Fibroblast of lung (primary cell): ENCODE data around the gene SUMO2. TPM values are rescaled to one million over a fixed set of nuclear protein-coding genes. Genes with fewer than 3 reads are reported as not detected.
"Not testable (repeated sequence)": the region's sequence is repeated elsewhere in the genome, so short reads cannot be mapped to it uniquely, and the experiment has no call there.

ENCODE experiments used
- DNase-seq, 2 donors: peaks; one replicate each; pipeline versions ENCODE4 v3.0.0 to v3.0.0-alpha.2; 2010; ENCODE audit warnings: low read depth in 2 of 2
- H2AFZ ChIP-seq: 2 replicates; pipeline ENCODE4 v1.5.1; 2012; ENCODE audit warnings: low read length, control low read depth, inconsistent platforms
- H3K27ac ChIP-seq: 2 replicates; pipeline ENCODE4 v1.5.1; 2011; ENCODE audit warnings: low read length, control low read depth; ENCODE audit not compliant: insufficient read depth
- H3K27me3 ChIP-seq: 2 replicates; pipeline ENCODE4 v1.5.1; 2011; ENCODE audit warnings: mild to moderate bottlenecking, low read length; ENCODE audit not compliant: control insufficient read depth, insufficient read depth
- H3K36me3 ChIP-seq: 2 replicates; pipeline ENCODE4 v1.5.1; 2011; ENCODE audit warnings: low read length; ENCODE audit not compliant: control insufficient read depth, insufficient read depth
- H3K4me1 ChIP-seq: 2 replicates; pipeline ENCODE4 v1.5.1; 2011; ENCODE audit warnings: low read length; ENCODE audit not compliant: control insufficient read depth, insufficient read depth; ENCODE audit errors: extremely low read depth
- H3K4me2 ChIP-seq: 2 replicates; pipeline ENCODE4 v1.5.1; 2011; ENCODE audit warnings: low read length, control low read depth; ENCODE audit not compliant: insufficient read depth; ENCODE audit errors: extremely low read depth
- H3K4me3 ChIP-seq, 4 experiments: fragments of 200-600 bp in 1 of 4; sonication (generic) in 1 of 4; replicated peaks in 1 of 4; 2 replicates each; pipeline ENCODE4 v1.5.1; 2011 to 2016; ENCODE audit warnings: low read length in 4 of 4, low read depth in 3 of 4, mild to moderate bottlenecking in 3 of 4, control low read depth in 2 of 4, inconsistent platforms in 1 of 4, mixed read lengths in 1 of 4; ENCODE audit not compliant: insufficient read depth in 1 of 4; ENCODE audit errors: control extremely low read depth in 1 of 4
- H3K79me2 ChIP-seq: 2 replicates; pipeline ENCODE4 v1.5.1; 2012; ENCODE audit warnings: mild to moderate bottlenecking, low read length, inconsistent platforms; ENCODE audit not compliant: control insufficient read depth, insufficient read depth
- H3K9ac ChIP-seq: 2 replicates; pipeline ENCODE4 v1.5.1; 2011; ENCODE audit warnings: mild to moderate bottlenecking, low read length, control low read depth; ENCODE audit not compliant: insufficient read depth
- H3K9me3 ChIP-seq: 2 replicates; pipeline ENCODE4 v1.5.1; 2012; ENCODE audit warnings: low read depth, low read length; ENCODE audit not compliant: control insufficient read depth, insufficient read depth
- H4K20me1 ChIP-seq: 2 replicates; pipeline ENCODE4 v1.5.1; 2011; ENCODE audit warnings: low read length; ENCODE audit not compliant: control insufficient read depth, insufficient read depth; ENCODE audit errors: extremely low read depth
- CTCF ChIP-seq, 2 donors: IDR thresholded peaks in 1 of 2; conservative IDR thresholded peaks in 1 of 2; 1 replicate in 1 of 2; 2 replicates in 1 of 2; pipeline ENCODE4 v1.5.1; 2011 to 2012; ENCODE audit warnings: low read length in 2 of 2, control low read depth in 1 of 2, inconsistent platforms in 1 of 2, low read depth in 1 of 2, mild to moderate bottlenecking in 1 of 2
- EZH2 ChIP-seq: IDR thresholded peaks from 2 replicates; pipeline ENCODE4 v1.5.1; 2012; ENCODE audit warnings: low read length, control low read depth, mild to moderate bottlenecking; ENCODE audit errors: missing control alignments
- polyA plus RNA-seq, 2 donors: library from polyadenylated mRNA; depleted of rRNA in 1 of 2; stranded (reverse) in 1 of 2; unstranded in 1 of 2; fragments of >200 nt; gene quantifications; 2 replicates each; pipeline ENCODE4 v1.2.1, GENCODE V29; 2011 to 2012; ENCODE audit warnings: missing spikeins in 1 of 2
- total RNA-seq: library from RNA; depleted of rRNA; stranded (reverse); fragments of >200 nt; gene quantifications from 2 replicates; pipeline ENCODE4 v1.2.1, GENCODE V29; 2014

SUMO2 gene
- total and polyA plus RNA-seq, 2 donors (not counting 1 experiment from before 2014, with no cell fraction given), result 122 to 191 TPM

- no peak overlapping the region for H3K27ac ChIP-seq
- no peak overlapping the region for H3K4me3 ChIP-seq
- H4K20me1 ChIP-seq, result no peaks in the 10 kb centered on the region
- H3K9me3 ChIP-seq, result no peaks in the 10 kb centered on the region
- H3K36me3 ChIP-seq, result peaks cover 6% of the 10 kb centered on the region
- H3K79me2 ChIP-seq, result no peaks in the 10 kb centered on the region
- H3K4me2 ChIP-seq, result no peak overlapping the region
- DNase-seq, result no peak
- H3K4me1 ChIP-seq, result no peaks in the 10 kb centered on the region
- TF ChIP-seq CTCF (conservative IDR thresholded peaks at IDR 0.05 in 1 of 2, IDR thresholded peaks at IDR 0.05 in 1 of 2; ENCODE audit: low read depth in 1 of 2, low read length in 2 of 2) (no peak), EZH2 (no peak)
- H3K27me3 ChIP-seq, result no peaks in the 10 kb centered on the region
- no peak overlapping the region for H2AFZ ChIP-seq
- H3K9ac ChIP-seq, result no peak overlapping the region
These were observed 19.7 kb downstream of the SUMO2 start for GRCh38 chr17:75163074-75163473.

GRCh38 chr17:75160211-75160610, 22.5 kb downstream of the SUMO2 start:
- Histone ChIP-seq H4K20me1 (no peaks in the 10 kb centered on the region), H3K79me2 (no peaks in the 10 kb centered on the region), H3K27me3 (no peaks in the 10 kb centered on the region), H3K9me3 (no peaks in the 10 kb centered on the region), H3K9ac (no peak overlapping the region), H3K36me3 (no peaks in the 10 kb centered on the region), H3K4me3 (no peak overlapping the region), H3K27ac (no peak overlapping the region), H3K4me1 (no peaks in the 10 kb centered on the region), H2AFZ (no peak overlapping the region), H3K4me2 (no peak overlapping the region)
- no peak for TF ChIP-seq EZH2
- no peak for TF ChIP-seq CTCF (conservative IDR thresholded peaks at IDR 0.05 in 1 of 2, IDR thresholded peaks at IDR 0.05 in 1 of 2; ENCODE audit: low read depth in 1 of 2, low read length in 2 of 2)
- no peak for DNase-seq

- TF ChIP-seq CTCF (conservative IDR thresholded peaks at IDR 0.05 in 1 of 2, IDR thresholded peaks at IDR 0.05 in 1 of 2; ENCODE audit: low read depth in 1 of 2, low read length in 2 of 2) (no peak), EZH2 (no peak)
- Histone ChIP-seq H3K4me2 (no peak overlapping the region), H3K9me3 (no peaks in the 10 kb centered on the region), H3K27ac (peak overlapping the region; percentile 1), H4K20me1 (no peaks in the 10 kb centered on the region), H3K4me3 (no peak overlapping the region), H3K4me1 (no peaks in the 10 kb centered on the region), H2AFZ (no peak overlapping the region), H3K79me2 (no peaks in the 10 kb centered on the region), H3K36me3 (no peaks in the 10 kb centered on the region), H3K9ac (no peak overlapping the region), H3K27me3 (no peaks in the 10 kb centered on the region)
- DNase-seq, result peak; percentile 38 to 78
These were observed 23.3 kb downstream of the SUMO2 start for GRCh38 chr17:75159196-75160031.

- H4K20me1 ChIP-seq, H3K79me2 ChIP-seq, H3K4me1 ChIP-seq, H3K27me3 ChIP-seq, H2AFZ ChIP-seq, H3K36me3 ChIP-seq, H3K4me2 ChIP-seq, H3K27ac ChIP-seq, H3K4me3 ChIP-seq, H3K9ac ChIP-seq, H3K9me3 ChIP-seq: not testable (repeated sequence)
- DNase-seq, result peak in 1 of 2 donors; percentile 66
These were observed 24.3 kb downstream of the SUMO2 start for GRCh38 chr17:75158480-75158879.
